Activated T-helper 1 cell treated with anti-CD3 and anti-CD28 coated beads, Interleukin-12 subunit alpha, Interleukin-12 subunit beta, Interleukin-2, Interleukin-4 antibody, amounts not matched to agents 30 ng/mL and 10 ng/mL and 1 ng/mL, durations not matched to agents 14 hours and 24 hours and 36 hours (primary cell): Measurements from ENCODE around the gene IER2. TPM values are rescaled to one million over a fixed set of nuclear protein-coding genes. Genes with fewer than 3 reads are reported as not detected.
"Not testable (repeated sequence)": the region's sequence is repeated elsewhere in the genome, so short reads cannot be mapped to it uniquely, and the experiment has no call there.

ENCODE experiments used
- DNase-seq: peaks from one replicate; pipeline ENCODE4 v3.0.0; 2021; ENCODE audit warnings: low spot score
- H3K27ac Mint-ChIP-seq: one replicate; pipeline ENCODE4 v1.8.0; 2021; ENCODE audit warnings: mild to moderate bottlenecking, mixed read lengths
- H3K27me3 Mint-ChIP-seq: one replicate; pipeline ENCODE4 v1.8.0; 2022; ENCODE audit warnings: mild to moderate bottlenecking, moderate library complexity, mixed read lengths; ENCODE audit not compliant: insufficient read depth
- H3K36me3 Mint-ChIP-seq: one replicate; pipeline ENCODE4 v1.8.0; 2021; ENCODE audit warnings: low read depth, mixed read lengths
- H3K4me1 Mint-ChIP-seq: one replicate; pipeline ENCODE4 v1.8.0; 2021; ENCODE audit warnings: low read depth, mixed read lengths
- H3K4me3 Mint-ChIP-seq: one replicate; pipeline ENCODE4 v1.8.0; 2021; ENCODE audit warnings: mild to moderate bottlenecking, moderate library complexity, mixed read lengths
- H3K9me3 Mint-ChIP-seq: one replicate; pipeline ENCODE4 v1.8.0; 2021; ENCODE audit warnings: mixed read lengths
- intact Hi-C: fragments of 100-400 bp; cut with micrococcal nuclease; formaldehyde crosslinking; loops from one replicate; pipeline ENCODE4 v1.15.1; 2024
- total RNA-seq: library from RNA; stranded (reverse); gene quantifications from 2 replicates; pipeline ENCODE4 v1.2.3, GENCODE V29; 2022

The IER2 gene
- total RNA-seq, 1 donor from 2014 or later: 173 TPM

- DNase-seq, H3K9me3 Mint-ChIP-seq, H3K27me3 Mint-ChIP-seq, H3K36me3 Mint-ChIP-seq: not testable (repeated sequence)
- intact Hi-C loops: loop anchor here (2.0 to 5.0 kb wide), 3 partner anchors 13 to 566 kb away; no protein-coding TSS in a partner anchor
- H3K4me1 Mint-ChIP-seq: peaks cover 64% of the 10 kb centered on the region
- H3K4me3 Mint-ChIP-seq: peak overlapping the region; percentile 82
- peak overlapping the region; percentile 44 for H3K27ac Mint-ChIP-seq
Observed at GRCh38 chr19:13166151-13166550, 15.9 kb downstream of the IER2 start.

GRCh38 chr19:13169769-13170168 lies 19.6 kb downstream of the IER2 start:
- Mint-ChIP-seq H3K9me3 (no peaks in the 10 kb centered on the region), H3K27me3 (no peaks in the 10 kb centered on the region)
- DNase-seq: no peak

GRCh38 chr19:13171146-13171545 lies 20.9 kb downstream of the IER2 start:
- Mint-ChIP-seq H3K4me1 (peaks cover 62% of the 10 kb centered on the region), H3K27ac (peak overlapping the region; percentile 74), H3K9me3 (no peaks in the 10 kb centered on the region), H3K27me3 (no peaks in the 10 kb centered on the region), H3K36me3 (peaks cover 8% of the 10 kb centered on the region), H3K4me3 (peak overlapping the region; percentile 66)
- no peak for DNase-seq
- intact Hi-C loops: no loop called here

More at GRCh38 chr19:13169769-13170168, 19.6 kb downstream of the IER2 start:
- peaks cover 72% of the 10 kb centered on the region for H3K4me1 Mint-ChIP-seq
- H3K27ac Mint-ChIP-seq: peak overlapping the region; percentile 96
- peaks cover 8% of the 10 kb centered on the region for H3K36me3 Mint-ChIP-seq
- peak overlapping the region; percentile 6 for H3K4me3 Mint-ChIP-seq
- intact Hi-C loops: loop anchor here (5.0 kb wide), 1 partner anchor 563 kb away; no protein-coding TSS in a partner anchor

- H3K36me3 Mint-ChIP-seq: peaks cover 8% of the 10 kb centered on the region
- peak overlapping the region; percentile 82 for H3K4me3 Mint-ChIP-seq
- no peaks in the 10 kb centered on the region for H3K9me3 Mint-ChIP-seq
- H3K4me1 Mint-ChIP-seq: peaks cover 51% of the 10 kb centered on the region
- H3K27me3 Mint-ChIP-seq: no peaks in the 10 kb centered on the region
- peak overlapping the region; percentile 95 for H3K27ac Mint-ChIP-seq
- no peak for DNase-seq
- intact Hi-C loops: loop anchor here (2.0 kb wide), 1 partner anchor 18 kb away; no protein-coding TSS in a partner anchor
Observed at GRCh38 chr19:13172346-13173138, 22.3 kb downstream of the IER2 start.

- peak overlapping the region; percentile 95 for H3K27ac Mint-ChIP-seq
- H3K27me3 Mint-ChIP-seq: no peaks in the 10 kb centered on the region
- no peaks in the 10 kb centered on the region for H3K9me3 Mint-ChIP-seq
- peak overlapping the region; percentile 82 for H3K4me3 Mint-ChIP-seq
- no peak for DNase-seq
- peaks cover 46% of the 10 kb centered on the region for H3K4me1 Mint-ChIP-seq
- intact Hi-C loops: loop anchor here (2.0 kb wide), 1 partner anchor 18 kb away; no protein-coding TSS in a partner anchor
- peaks cover 8% of the 10 kb centered on the region for H3K36me3 Mint-ChIP-seq
Observed at GRCh38 chr19:13173139-13173737, 23.0 kb downstream of the IER2 start.

GRCh38 chr19:13176345-13176744 lies 26.1 kb downstream of the IER2 start:
- DNase-seq: no peak
- Mint-ChIP-seq H3K4me1 (peaks cover 32% of the 10 kb centered on the region), H3K27me3 (no peaks in the 10 kb centered on the region), H3K9me3 (no peaks in the 10 kb centered on the region), H3K36me3 (peaks cover 8% of the 10 kb centered on the region), H3K4me3 (no peak overlapping the region), H3K27ac (no peak overlapping the region)
- intact Hi-C loops: no loop called here

GRCh38 chr19:13177584-13177983 lies 27.4 kb downstream of the IER2 start:
- DNase-seq, H3K4me3 Mint-ChIP-seq, intact Hi-C loops, H3K27ac Mint-ChIP-seq, H3K9me3 Mint-ChIP-seq, H3K36me3 Mint-ChIP-seq, H3K27me3 Mint-ChIP-seq: not testable (repeated sequence)
- peaks cover 28% of the 10 kb centered on the region for H3K4me1 Mint-ChIP-seq

- not testable (repeated sequence) for H3K4me3 Mint-ChIP-seq, H3K27me3 Mint-ChIP-seq
Observed at GRCh38 chr19:13178291-13178690, 28.1 kb downstream of the IER2 start.

GRCh38 chr19:13181747-13182388 lies 31.7 kb downstream of the IER2 start:
- Mint-ChIP-seq H3K4me1 (peaks cover 18% of the 10 kb centered on the region), H3K27me3 (no peaks in the 10 kb centered on the region), H3K4me3 (peak overlapping the region; percentile 51), H3K36me3 (no peaks in the 10 kb centered on the region), H3K9me3 (no peaks in the 10 kb centered on the region), H3K27ac (peak overlapping the region; percentile 71)
- intact Hi-C loops: loop anchor here (2.0 kb wide), 1 partner anchor 15 kb away; no protein-coding TSS in a partner anchor
- no peak for DNase-seq

More at GRCh38 chr19:13178291-13178690, 28.1 kb downstream of the IER2 start:
- intact Hi-C loops, H3K9me3 Mint-ChIP-seq, H3K27ac Mint-ChIP-seq, DNase-seq, H3K36me3 Mint-ChIP-seq: not testable (repeated sequence)
- H3K4me1 Mint-ChIP-seq: peaks cover 20% of the 10 kb centered on the region

GRCh38 chr19:13184926-13185325 lies 34.7 kb downstream of the IER2 start:
- H3K4me3 Mint-ChIP-seq, H3K27ac Mint-ChIP-seq, intact Hi-C loops, H3K36me3 Mint-ChIP-seq, H3K9me3 Mint-ChIP-seq, DNase-seq, H3K27me3 Mint-ChIP-seq: not testable (repeated sequence)
- peaks cover 35% of the 10 kb centered on the region for H3K4me1 Mint-ChIP-seq

- peaks cover 27% of the 10 kb centered on the region for H3K4me1 Mint-ChIP-seq
- H3K9me3 Mint-ChIP-seq, DNase-seq, H3K36me3 Mint-ChIP-seq, intact Hi-C loops, H3K4me3 Mint-ChIP-seq, H3K27me3 Mint-ChIP-seq: not testable (repeated sequence)
- H3K27ac Mint-ChIP-seq: peak overlapping the region; percentile 34
Observed at GRCh38 chr19:13185763-13186657, 35.8 kb downstream of the IER2 start.

GRCh38 chr19:13186688-13187087 lies 36.5 kb downstream of the IER2 start:
- H3K27me3 Mint-ChIP-seq, intact Hi-C loops, H3K9me3 Mint-ChIP-seq, DNase-seq, H3K4me3 Mint-ChIP-seq, H3K27ac Mint-ChIP-seq, H3K36me3 Mint-ChIP-seq: not testable (repeated sequence)
- H3K4me1 Mint-ChIP-seq: peaks cover 31% of the 10 kb centered on the region
